H1 (cell line): ENCODE results near the gene ROBO4. TPM values are rescaled to one million over a fixed set of nuclear protein-coding genes. Genes with fewer than 3 reads are reported as not detected.

Source experiments
- CTCF ChIA-PET: fragments of 300-600 bp; sonication (Branson Sonifier 250); formaldehyde crosslinking; loops from one replicate; lab custom pipeline; 2021; ENCODE audit not compliant: partially characterized antibody; lab: Charles Lee
- POLR2A ChIA-PET: fragments of 300-600 bp; sonication (Branson Sonifier 250); formaldehyde crosslinking; loops from one replicate; lab custom pipeline; 2021; ENCODE audit warnings: inconsistent platforms; ENCODE audit not compliant: partially characterized antibody; lab: Charles Lee
- DNase-seq, 2 experiments: peaks; one replicate each; pipeline versions ENCODE4 v3.0.0 to v3.0.0-alpha.2; 2010 to 2022; ENCODE audit warnings: low spot score in 2 of 2, low read depth in 1 of 2, mixed read lengths in 1 of 2
- FAIRE-seq: peaks from 2 replicates; lab custom pipeline; 2011; peaks lifted over from hg19 to GRCh38; lab: Jason Lieb, UNC
- H2AFZ ChIP-seq: 2 replicates; pipeline ENCODE4 v1.8.1; 2012; ENCODE audit warnings: low read length, inconsistent platforms
- H2AK5ac ChIP-seq: 2 replicates; pipeline ENCODE4 v1.6.1; 2013; ENCODE audit warnings: low read depth, low read length
- H2BK120ac ChIP-seq: replicated peaks from 2 replicates; pipeline ENCODE3; 2013; ENCODE audit warnings: low read depth, low read length, inconsistent platforms
- H2BK12ac ChIP-seq: 2 replicates; pipeline ENCODE4 v1.6.1; 2013; ENCODE audit warnings: low read depth, low read length
- H2BK15ac ChIP-seq: 2 replicates; pipeline ENCODE4 v1.6.1; 2013; ENCODE audit warnings: low read length
- H2BK20ac ChIP-seq: 2 replicates; pipeline ENCODE4 v1.6.1; 2013; ENCODE audit warnings: low read length
- H2BK5ac ChIP-seq: 2 replicates; pipeline ENCODE4 v1.6.1; 2013; ENCODE audit warnings: low read depth, low read length
- H3K14ac ChIP-seq: 2 replicates; pipeline ENCODE4 v1.6.1; 2013; ENCODE audit warnings: inconsistent platforms; ENCODE audit not compliant: insufficient read length
- H3K18ac ChIP-seq: 2 replicates; pipeline ENCODE4 v1.6.1; 2013; ENCODE audit warnings: low read length; ENCODE audit errors: extremely low read depth
- H3K23ac ChIP-seq: 2 replicates; pipeline ENCODE4 v1.6.1; 2013; ENCODE audit warnings: inconsistent platforms; ENCODE audit not compliant: insufficient read length
- H3K23me2 ChIP-seq: 2 replicates; pipeline ENCODE4 v1.6.1; 2013; ENCODE audit warnings: low read depth, low read length
- H3K27ac ChIP-seq: 2 replicates; pipeline ENCODE4 v1.6.1; 2011; ENCODE audit warnings: low read depth, low read length, inconsistent platforms
- H3K27me3 ChIP-seq, 4 experiments: replicated peaks in 1 of 4; 1 replicate in 1 of 4; 2 replicates in 3 of 4; pipeline versions ENCODE4 v1.6.1 to v1.8.1; 2011 to 2013; ENCODE audit warnings: low read length in 3 of 4, mild to moderate bottlenecking in 3 of 4, inconsistent platforms in 2 of 4, mixed read lengths in 2 of 4, moderate library complexity in 1 of 4; ENCODE audit not compliant: control insufficient read depth in 3 of 4, insufficient read depth in 3 of 4; ENCODE audit errors: extremely low read depth in 1 of 4
- H3K36me3 ChIP-seq, 4 experiments: 2 replicates each; pipeline versions ENCODE4 v1.6.1 to v1.8.1; 2011 to 2013; ENCODE audit warnings: mild to moderate bottlenecking in 4 of 4, low read length in 3 of 4, moderate library complexity in 2 of 4, control low read depth in 1 of 4, inconsistent platforms in 1 of 4; ENCODE audit not compliant: insufficient read depth in 4 of 4, control insufficient read depth in 2 of 4
- H3K4ac ChIP-seq: replicated peaks from 2 replicates; pipeline ENCODE3; 2013; ENCODE audit warnings: low read length, low read depth, mixed read lengths, inconsistent platforms; ENCODE audit not compliant: insufficient read length
- H3K4me1 ChIP-seq, 4 experiments: replicated peaks in 1 of 4; 1 replicate in 1 of 4; 2 replicates in 3 of 4; pipeline versions ENCODE4 v1.6.1 to v1.8.1; 2011 to 2013; ENCODE audit warnings: low read length in 3 of 4, inconsistent platforms in 2 of 4, mixed read lengths in 1 of 4; ENCODE audit not compliant: insufficient read depth in 4 of 4, control insufficient read depth in 3 of 4
- H3K4me2 ChIP-seq, 2 experiments: 2 replicates each; pipeline versions ENCODE4 v1.6.1 to v1.8.1; 2011 to 2013; ENCODE audit warnings: low read depth in 2 of 2, low read length in 2 of 2, control low read depth in 1 of 2, inconsistent platforms in 1 of 2, mild to moderate bottlenecking in 1 of 2; ENCODE audit not compliant: insufficient read depth in 1 of 2
- H3K4me3 ChIP-seq, 4 experiments: fragments of 200-600, 300-600 bp in 1 of 4; sonication (generic), shearing (Covaris generic), sonication (Bioruptor Twin) in 1 of 4; 2 replicates each; pipeline versions ENCODE4 v1.5.1 to v1.8.1; 2011 to 2016; ENCODE audit warnings: low read length in 4 of 4, low read depth in 3 of 4, control low read depth in 2 of 4, inconsistent platforms in 2 of 4, mild to moderate bottlenecking in 2 of 4, mixed read lengths in 1 of 4, moderate library complexity in 1 of 4; ENCODE audit not compliant: insufficient read depth in 2 of 4; ENCODE audit errors: extremely low read depth in 1 of 4
- H3K56ac ChIP-seq: replicated peaks from 2 replicates; pipeline ENCODE3; 2013; ENCODE audit warnings: low read depth, mild to moderate bottlenecking, mixed read lengths, low read length, inconsistent platforms; ENCODE audit not compliant: insufficient read length
- H3K79me1 ChIP-seq: 2 replicates; pipeline ENCODE4 v1.6.1; 2013; ENCODE audit warnings: low read depth, low read length, control low read depth
- H3K79me2 ChIP-seq, 2 experiments: 2 replicates each; pipeline versions ENCODE4 v1.6.1 to v1.8.1; 2012 to 2013; ENCODE audit warnings: low read length in 2 of 2, mild to moderate bottlenecking in 2 of 2, inconsistent platforms in 1 of 2; ENCODE audit not compliant: insufficient read depth in 2 of 2, control insufficient read depth in 1 of 2
- H3K9ac ChIP-seq, 4 experiments: replicated peaks in 1 of 4; 1 replicate in 1 of 4; 2 replicates in 3 of 4; pipeline versions ENCODE4 v1.6.1 to v1.8.1; 2011 to 2013; ENCODE audit warnings: low read depth in 3 of 4, low read length in 3 of 4, control low read depth in 2 of 4, mild to moderate bottlenecking in 2 of 4, moderate library complexity in 2 of 4, inconsistent platforms in 1 of 4; ENCODE audit errors: extremely low read depth in 1 of 4
- H3K9me3 ChIP-seq, 2 experiments: 2 replicates each; pipeline versions ENCODE4 v1.6.1 to v1.8.1; 2012 to 2013; ENCODE audit warnings: mild to moderate bottlenecking in 2 of 2, moderate library complexity in 2 of 2, control low read depth in 1 of 2, inconsistent platforms in 1 of 2, low read depth in 1 of 2, low read length in 1 of 2, mixed read lengths in 1 of 2; ENCODE audit not compliant: insufficient read depth in 2 of 2
- H4K20me1 ChIP-seq, 2 experiments: replicated peaks in 1 of 2; 2 replicates each; pipeline versions ENCODE3 to v1.8.1; 2011 to 2013; ENCODE audit warnings: inconsistent platforms in 2 of 2, low read length in 2 of 2, mild to moderate bottlenecking in 1 of 2; ENCODE audit not compliant: insufficient read depth in 2 of 2, control insufficient read depth in 1 of 2
- H4K5ac ChIP-seq: 2 replicates; pipeline ENCODE4 v1.6.1; 2013; ENCODE audit warnings: low read length, low read depth, mixed read lengths, inconsistent platforms; ENCODE audit not compliant: insufficient read length
- H4K8ac ChIP-seq: 2 replicates; pipeline ENCODE4 v1.8.0; 2013; ENCODE audit warnings: mild to moderate bottlenecking, moderate library complexity, low read length, inconsistent platforms; ENCODE audit not compliant: insufficient read depth; ENCODE audit errors: extremely low read depth
- H4K91ac ChIP-seq: replicated peaks from 2 replicates; pipeline ENCODE3; 2013; ENCODE audit warnings: low read length, mixed read lengths, inconsistent platforms; ENCODE audit not compliant: insufficient read length
- ATF3 ChIP-seq: IDR thresholded peaks from 2 replicates; pipeline ENCODE4 v1.6.1; 2011; ENCODE audit warnings: low read depth, mild to moderate bottlenecking, low read length; ENCODE audit not compliant: insufficient read depth
- CBX5 ChIP-seq: fragments of 300-800, 300-1000 bp; sonication (generic); IDR thresholded peaks from 2 replicates; pipeline ENCODE4 v1.7.1; 2016; ENCODE audit warnings: antibody characterized with exemption, low read length, low read depth
- CREB1 ChIP-seq: IDR thresholded peaks from 2 replicates; pipeline ENCODE4 v1.6.1; 2012; ENCODE audit warnings: inconsistent platforms
- E2F6 ChIP-seq: IDR thresholded peaks from 2 replicates; pipeline ENCODE4 v1.6.1; 2012; ENCODE audit warnings: inconsistent platforms
- EGR1 ChIP-seq: IDR thresholded peaks from 2 replicates; pipeline ENCODE4 v1.6.1; 2011; ENCODE audit warnings: low read depth, low read length, borderline replicate concordance
- EZH2 ChIP-seq: fragments of 200-600 bp; sonication (generic); IDR thresholded peaks from 2 replicates; pipeline ENCODE4 v1.7.1; 2012; ENCODE audit warnings: low read depth, mild to moderate bottlenecking, moderate library complexity, low read length, inconsistent platforms; ENCODE audit not compliant: severe bottlenecking
- SIX5 ChIP-seq: IDR thresholded peaks from 2 replicates; pipeline ENCODE4 v1.6.1; 2011; ENCODE audit warnings: mild to moderate bottlenecking, low read depth, low read length
- SP1 ChIP-seq: IDR thresholded peaks from 2 replicates; pipeline ENCODE4 v1.6.1; 2011; ENCODE audit warnings: low read depth, low read length
- USF2 ChIP-seq: IDR thresholded peaks from 2 replicates; pipeline ENCODE4 v1.6.1; 2011; ENCODE audit warnings: low read length, improper control_type of control experiment
- YY1 ChIP-seq: IDR thresholded peaks from 2 replicates; pipeline ENCODE4 v1.6.1; 2011; ENCODE audit warnings: low read depth, mild to moderate bottlenecking, low read length
- WGBS, 2 experiments: shearing (Covaris generic) in 1 of 2; methylation state at CpG; one replicate each; pipeline versions ENCODE4 v1.1.6 to v1.1.7; 2013 to 2015; ENCODE audit warnings: low lambda C conversion rate in 2 of 2, mixed read lengths in 2 of 2, inconsistent platforms in 1 of 2, low coverage in 1 of 2, missing lambda C conversion rate in 1 of 2; ENCODE audit not compliant: insufficient replicate concordance in 2 of 2, insufficient coverage in 1 of 2, insufficient read length in 1 of 2; ENCODE audit errors: extremely low coverage in 1 of 2, missing lambda C conversion rate in 1 of 2; 5-methylcytosine and 5-hydroxymethylcytosine counted together
- polyA plus RNA-seq, 7 experiments: library from polyadenylated mRNA; depleted of rRNA in 3 of 7; stranded (reverse) in 5 of 7; unstranded in 2 of 7; fragments of >200 nt in 5 of 7; fragments of 200-250 nt in 2 of 7; gene quantifications; 1 replicate in 5 of 7; 2 replicates in 1 of 7; 4 replicates in 1 of 7; pipeline versions ENCODE4 v1.2.1 to v1.2.3, GENCODE V29; 2011 to 2013; ENCODE audit warnings: missing spikeins in 2 of 7, mixed read lengths in 2 of 7
- total RNA-seq: library from RNA; stranded (reverse); fragmentation: NEBNext Ultra II Directional; extraction: Animal tissue kit (Norgen Biotek cat#: 25700); gene quantifications from 2 replicates; pipeline ENCODE4 v1.2.1, GENCODE V29; 2021

ROBO4 gene
- total and polyA plus RNA-seq, 2 of the 8 experiments (the other 6 are each of a cell fraction or from before 2014, with no cell fraction given): 0.03 TPM; not detected in 1

- Histone ChIP-seq H3K27ac (no peak overlapping the region), H3K27me3 (peaks cover 74 to 88% (median 80%) of the 10 kb centered on the region in 4 experiments), H4K91ac (no peak overlapping the region), H3K23me2 (peaks cover 4% of the 10 kb centered on the region; the same call in 1 of the 2 replicates), H3K14ac (no peak overlapping the region), H3K36me3 (no peaks in the 10 kb centered on the region), H3K4me1 (peaks cover 0 to 15% (median 13%) of the 10 kb centered on the region in 4 experiments; a peak in 6 of 7 replicates), H3K4ac (no peak overlapping the region), H3K9me3 (no peaks in the 10 kb centered on the region), H2BK120ac (no peak overlapping the region), H4K5ac (no peak overlapping the region), H2AK5ac (no peak overlapping the region), H2BK20ac (no peak overlapping the region), H2BK5ac (no peak overlapping the region), H4K20me1 (peaks cover 16 to 30% of the 10 kb centered on the region in 2 experiments), H3K4me2 (peak overlapping the region; percentile 58), H3K4me3 (peak overlapping the region in 1 of 4 experiments; percentile 29; a peak in 3 of 8 replicates), H3K79me1 (no peaks in the 10 kb centered on the region), H2BK15ac (no peak overlapping the region), H4K8ac (no peak overlapping the region), H3K79me2 (no peaks in the 10 kb centered on the region), H3K56ac (no peak overlapping the region), H2BK12ac (no peak overlapping the region), H2AFZ (no peak overlapping the region), H3K23ac (no peak overlapping the region), H3K9ac (no peak overlapping the region), H3K18ac (no peak overlapping the region)
- ChIA-PET POLR2A (no interaction called here), CTCF (interaction anchor here (1.0 kb wide), 1 partner anchor 13 kb away, joined by 3 read pairs; no protein-coding TSS in a partner anchor)
- DNase-seq (peak in 1 of 2 experiments; percentile 58), FAIRE-seq (no peak)
- 5% methylated on average over 28 of the region's 31 CpGs; no CpG with 5 or more reads in 1 of the 2 experiments for WGBS, 2 experiments
- TF ChIP-seq USF2 (peak; percentile 53; the same call in 1 of the 2 replicates), SIX5 (no peak), EGR1 (no peak), E2F6 (0 out of 2 replicates have a peak, but pooled peaks have one; percentile 21), ATF3 (no peak), CREB1 (no peak), CBX5 (no peak), EZH2 (peak; percentile 19), YY1 (no peak), SP1 (no peak)
These were observed 34.4 kb downstream of the ROBO4 start for GRCh38 chr11:124863137-124863825.
